SU-DHL-6 (cell line): Measurements from ENCODE around the gene ZNF154.

Experiments used
- EZH2phosphoT487 ChIP-seq: fragments of 200-600 bp; sonication (generic), shearing (Covaris generic); conservative IDR thresholded peaks from 2 replicates; pipeline ENCODE4 v1.6.1; 2018; ENCODE audit warnings: mild to moderate bottlenecking, antibody characterized with exemption, low read length, moderate library complexity, mixed read lengths
- TF ChIP-seq, protein P1 (sequence below): fragments of 200-600 bp; sonication (generic); IDR thresholded peaks from one replicate; pipeline ENCODE4 v1.5.1; 2017; ENCODE audit warnings: antibody characterized with exemption, mild to moderate bottlenecking, low read length, moderate library complexity; ENCODE audit not compliant: insufficient read depth, poor library complexity, severe bottlenecking

DNA sequence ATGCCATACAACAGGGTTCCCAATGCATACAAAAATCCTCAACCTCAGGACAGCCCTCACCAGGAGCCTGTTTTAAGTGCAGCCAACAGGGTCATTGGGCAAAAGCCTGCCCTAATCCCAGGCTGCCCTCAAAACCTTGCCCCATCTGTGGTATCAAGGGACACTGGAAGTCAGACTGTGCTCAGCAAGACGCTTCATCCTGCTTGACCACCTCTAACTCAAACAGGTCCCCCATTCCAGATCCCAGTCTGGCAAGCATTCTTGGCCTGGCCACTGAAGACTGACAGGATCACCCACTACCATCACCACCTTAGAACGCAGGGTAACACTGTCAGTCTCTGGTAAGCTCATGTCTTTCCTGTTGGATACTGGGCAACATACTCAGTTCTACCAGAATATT, 55.3 kb downstream of the ZNF154 start:
- no peak for TF ChIP-seq EZH2phosphoT487
- TF ChIP-seq, protein P1, sequence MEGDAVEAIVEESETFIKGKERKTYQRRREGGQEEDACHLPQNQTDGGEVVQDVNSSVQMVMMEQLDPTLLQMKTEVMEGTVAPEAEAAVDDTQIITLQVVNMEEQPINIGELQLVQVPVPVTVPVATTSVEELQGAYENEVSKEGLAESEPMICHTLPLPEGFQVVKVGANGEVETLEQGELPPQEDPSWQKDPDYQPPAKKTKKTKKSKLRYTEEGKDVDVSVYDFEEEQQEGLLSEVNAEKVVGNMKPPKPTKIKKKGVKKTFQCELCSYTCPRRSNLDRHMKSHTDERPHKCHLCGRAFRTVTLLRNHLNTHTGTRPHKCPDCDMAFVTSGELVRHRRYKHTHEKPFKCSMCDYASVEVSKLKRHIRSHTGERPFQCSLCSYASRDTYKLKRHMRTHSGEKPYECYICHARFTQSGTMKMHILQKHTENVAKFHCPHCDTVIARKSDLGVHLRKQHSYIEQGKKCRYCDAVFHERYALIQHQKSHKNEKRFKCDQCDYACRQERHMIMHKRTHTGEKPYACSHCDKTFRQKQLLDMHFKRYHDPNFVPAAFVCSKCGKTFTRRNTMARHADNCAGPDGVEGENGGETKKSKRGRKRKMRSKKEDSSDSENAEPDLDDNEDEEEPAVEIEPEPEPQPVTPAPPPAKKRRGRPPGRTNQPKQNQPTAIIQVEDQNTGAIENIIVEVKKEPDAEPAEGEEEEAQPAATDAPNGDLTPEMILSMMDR = no peak
